Measurements from ENCODE around the gene UBAP2L.
"Not testable (repeated sequence)": the region's sequence is repeated elsewhere in the genome, so short reads cannot be mapped to it uniquely, and the experiment has no call there.

DNA sequence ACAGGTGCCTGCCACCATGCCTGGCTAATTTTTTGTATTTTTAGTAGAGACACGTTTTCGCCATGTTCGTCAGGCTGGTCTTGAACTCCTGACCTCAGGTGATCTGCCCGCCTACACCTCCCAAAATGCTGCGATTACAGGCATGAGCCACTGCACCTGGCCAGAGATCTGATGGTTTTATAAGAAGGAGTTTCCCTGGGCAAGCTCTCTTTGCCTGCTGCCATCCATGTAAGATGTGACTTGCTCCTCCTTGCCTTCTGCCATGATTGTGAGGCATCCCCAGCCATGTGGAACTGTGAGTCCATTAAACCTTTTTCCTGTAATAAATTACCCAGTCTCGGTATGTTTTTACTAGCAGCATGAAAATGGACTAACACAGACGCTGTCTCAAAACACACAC, 88.4 kb downstream of the UBAP2L start:
- TF ChIP-seq ZFX (IDR thresholded peaks at IDR 0.05); CTCF (conservative IDR thresholded peaks at IDR 0.05): not testable (repeated sequence)
